ENCODE measurements around the gene OS9. TPM values are rescaled to one million over a fixed set of nuclear protein-coding genes. Genes with fewer than 3 reads are reported as not detected.

Gene OS9
- total and polyA plus RNA-seq, 2 of the 4 experiments (the other 2 are of a cell fraction): 159 to 272 TPM

DNA sequence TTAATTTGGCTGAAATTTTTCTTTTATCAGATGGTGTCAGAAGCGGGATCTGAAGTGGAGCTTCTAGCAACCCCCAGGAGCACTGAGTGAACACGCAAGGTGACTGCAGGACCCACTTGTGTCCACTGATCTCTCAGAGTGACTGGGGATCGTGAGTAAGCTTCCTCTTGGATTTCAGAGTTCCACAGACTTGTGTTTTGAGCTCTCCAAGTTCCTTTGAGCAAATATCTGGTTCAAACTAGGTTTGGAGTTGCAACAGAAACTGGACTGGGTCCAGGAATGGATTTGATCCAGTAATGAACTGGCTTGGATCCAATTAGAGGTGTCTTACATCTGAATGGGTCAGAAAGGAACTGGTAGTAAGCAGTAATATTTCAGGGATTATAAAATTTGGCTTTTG is 36.2 kb upstream of the OS9 start:
- no peak overlapping the region for H3K4me2 ChIP-seq (ENCODE audit: low read depth, low read length)
- H3K36me3 ChIP-seq (ENCODE audit: control insufficient read depth, insufficient read depth, low read length): no peaks in the 10 kb centered on the region
- DNase-seq (peak; percentile 5), ATAC-seq (ENCODE audit: low read depth) (no peak)
- H4K5ac ChIP-seq (ENCODE audit: low read depth, low read length): no peak overlapping the region
- no peak overlapping the region for H2AFZ ChIP-seq (replicated peaks; ENCODE audit: low read length, poor library complexity)
- intact Hi-C loops (cut with micrococcal nuclease): no loop called here
- H3K56ac ChIP-seq (ENCODE audit: extremely low read depth, insufficient read depth, low read length): no peak overlapping the region
- H3K27ac ChIP-seq (ENCODE audit: insufficient read depth, low read length): no peak overlapping the region
- BruUV-seq (replicated peaks): no TSS peak
- H2AK9ac ChIP-seq (replicated peaks; ENCODE audit: low read depth, low read length, poor library complexity): no peak overlapping the region
- H3K4me3 ChIP-seq (ENCODE audit: insufficient read depth, low read depth, low read length): no peak overlapping the region
- H2BK20ac ChIP-seq (ENCODE audit: low read depth, low read length): no peak overlapping the region
- WGBS, 2 experiments (ENCODE audit: extremely low coverage in 2 of 2, insufficient read length in 1 of 2): 0% methylated on average over 1 of the region's 3 CpGs; no CpG with 5 or more reads in 1 of the 2 experiments
- H3K4ac ChIP-seq (ENCODE audit: low read depth, low read length): no peak overlapping the region
- no peak overlapping the region for H2BK120ac ChIP-seq (ENCODE audit: low read depth, low read length)
- no peak for TF ChIP-seq RFX5 (IDR thresholded peaks at IDR 0.05; ENCODE audit: low read depth, low read length)
- no peak for TF ChIP-seq CTCF (conservative IDR thresholded peaks at IDR 0.05; ENCODE audit: low read depth, low read length)
- TF ChIP-seq FOS (IDR thresholded peaks at IDR 0.05; ENCODE audit: low read depth, low read length): no peak
- TF ChIP-seq, protein P1, sequence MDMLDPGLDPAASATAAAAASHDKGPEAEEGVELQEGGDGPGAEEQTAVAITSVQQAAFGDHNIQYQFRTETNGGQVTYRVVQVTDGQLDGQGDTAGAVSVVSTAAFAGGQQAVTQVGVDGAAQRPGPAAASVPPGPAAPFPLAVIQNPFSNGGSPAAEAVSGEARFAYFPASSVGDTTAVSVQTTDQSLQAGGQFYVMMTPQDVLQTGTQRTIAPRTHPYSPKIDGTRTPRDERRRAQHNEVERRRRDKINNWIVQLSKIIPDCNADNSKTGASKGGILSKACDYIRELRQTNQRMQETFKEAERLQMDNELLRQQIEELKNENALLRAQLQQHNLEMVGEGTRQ (IDR thresholded peaks at IDR 0.05; ENCODE audit: low read depth, low read length): no peak
- TF ChIP-seq POLR2A (IDR thresholded peaks at IDR 0.05; ENCODE audit: low read depth, low read length): no peak
- no peak for TF ChIP-seq MAZ (IDR thresholded peaks at IDR 0.05; ENCODE audit: borderline replicate concordance, low read depth, low read length)
- no peak for TF ChIP-seq MXI1 (IDR thresholded peaks at IDR 0.05; ENCODE audit: borderline replicate concordance, low read depth, low read length)
- no peak for TF ChIP-seq CHD1 (IDR thresholded peaks at IDR 0.05; ENCODE audit: low read depth, low read length)
- no peak for TF ChIP-seq ELK1 (IDR thresholded peaks at IDR 0.05; ENCODE audit: borderline replicate concordance, low read depth, low read length)
- no peak for TF ChIP-seq SMC3 (IDR thresholded peaks at IDR 0.05; ENCODE audit: low read depth, low read length)
- H3K9me1 ChIP-seq (ENCODE audit: insufficient read depth, low read length): no peaks in the 10 kb centered on the region
- dilution Hi-C loops (cut with HindIII; ENCODE audit: low sequenced_read_pairs, unreplicated experiment): loop anchor here (25.0 kb wide), 1 partner anchor 95 kb away; the partner anchor contains the start of gene KIF5A
- H3K23ac ChIP-seq (ENCODE audit: low read depth, low read length): no peak overlapping the region
- no peaks in the 10 kb centered on the region for H4K20me1 ChIP-seq (ENCODE audit: insufficient read depth, low read length)
- H4K8ac ChIP-seq (ENCODE audit: low read depth in 2 of 2, low read length in 2 of 2): no peak overlapping the region
- ChIA-PET CTCF (no interaction called here), POLR2A (ENCODE audit: unreplicated experiment) (no interaction called here)
- H3K9ac ChIP-seq (ENCODE audit: low read depth, low read length): no peak overlapping the region
- in situ Hi-C loops (cut with MboI; ENCODE audit: low sequenced_read_pairs): no loop called here
- no peak overlapping the region for H3K14ac ChIP-seq (replicated peaks; ENCODE audit: low read depth, low read length)
- H3K4me1 ChIP-seq (ENCODE audit: control insufficient read depth, insufficient read depth, low read length): no peaks in the 10 kb centered on the region
- H2BK15ac ChIP-seq (ENCODE audit: low read depth, low read length): no peak overlapping the region
- no peak overlapping the region for H4K91ac ChIP-seq (ENCODE audit: insufficient read depth, low read depth, low read length)
- no peaks in the 10 kb centered on the region for H3K79me1 ChIP-seq (ENCODE audit: low read depth in 1 of 2, low read length in 2 of 2)
- H2AK5ac ChIP-seq (ENCODE audit: low read depth, low read length): no peak overlapping the region
- H3K18ac ChIP-seq (ENCODE audit: low read depth, low read length): no peak overlapping the region
- peaks cover 5% of the 10 kb centered on the region; the same call in 1 of the 2 replicates for H3K27me3 ChIP-seq (ENCODE audit: control insufficient read depth, insufficient read depth, low read length)
- no peak overlapping the region for H2BK5ac ChIP-seq (ENCODE audit: low read depth, low read length, poor library complexity, severe bottlenecking)
- H3K9me3 ChIP-seq (ENCODE audit: control insufficient read depth, insufficient read depth, low read length): peaks cover 6% of the 10 kb centered on the region; the same call in 1 of the 2 replicates

All from IMR-90 (cell line).